B cell (primary cell): ENCODE measurements around the gene PHF23. TPM values are rescaled to one million over a fixed set of nuclear protein-coding genes. Genes with fewer than 3 reads are reported as not detected.

Source experiments
- ATAC-seq: fragments of 200-7000 bp; cut with Tn5 transposase; one replicate; pipeline ENCODE4 v1.10.0; 2021; ENCODE audit warnings: low read depth, mild to moderate bottlenecking, moderate number of reproducible peaks, moderate library complexity
- CTCF ChIA-PET: fragments of 350-600 bp; sonication (Branson Sonifier 250); formaldehyde crosslinking; loops from one replicate; lab custom pipeline; 2021; ENCODE audit warnings: antibody characterized with exemption, inconsistent platforms; lab: Charles Lee
- POLR2A ChIA-PET: fragments of 350-600 bp; sonication (Branson Sonifier 250); formaldehyde crosslinking; loops from one replicate; lab custom pipeline; 2021; ENCODE audit warnings: antibody characterized with exemption; lab: Charles Lee
- DNase-seq: peaks from one replicate; pipeline ENCODE4 v3.0.0; 2013
- H2AFZ ChIP-seq: 2 replicates; pipeline ENCODE4 v1.6.1; 2012; ENCODE audit warnings: mild to moderate bottlenecking, low read depth, low read length; ENCODE audit not compliant: insufficient read depth, poor library complexity, severe bottlenecking
- H3K27ac ChIP-seq, 2 donors: 1 replicate in 1 of 2; 2 replicates in 1 of 2; pipeline ENCODE4 v1.5.1; 2012 to 2013; ENCODE audit warnings: low read length in 2 of 2, mild to moderate bottlenecking in 2 of 2, moderate library complexity in 1 of 2
- H3K27me3 ChIP-seq, 4 experiments: fragments of 200-600 bp in 1 of 4; sonication (generic) in 1 of 4; replicated peaks in 1 of 4; 1 replicate in 2 of 4; 2 replicates in 2 of 4; pipeline versions ENCODE4 v1.6.1 to v1.7.0; 2013 to 2016; ENCODE audit warnings: low read length in 3 of 4, mild to moderate bottlenecking in 2 of 4, mixed read lengths in 1 of 4, moderate library complexity in 1 of 4; ENCODE audit not compliant: insufficient read depth in 4 of 4, control insufficient read depth in 3 of 4; ENCODE audit errors: control extremely low read depth in 1 of 4
- H3K36me3 ChIP-seq, 2 experiments: replicated peaks in 1 of 2; 1 replicate in 1 of 2; 2 replicates in 1 of 2; pipeline versions ENCODE4 v1.6.1 to v1.7.1; 2013; ENCODE audit warnings: low read length in 1 of 2; ENCODE audit not compliant: insufficient read depth in 2 of 2, control insufficient read depth in 1 of 2; ENCODE audit errors: control extremely low read depth in 1 of 2, extremely low read depth in 1 of 2
- H3K4me1 ChIP-seq, 2 donors: fragments of 200-600 bp in 1 of 2; sonication (generic) in 1 of 2; 1 replicate in 1 of 2; 2 replicates in 1 of 2; pipeline versions ENCODE4 v1.5.1 to v1.6.1; 2013 to 2017; ENCODE audit warnings: low read length in 2 of 2; ENCODE audit not compliant: control insufficient read depth in 2 of 2, insufficient read depth in 2 of 2
- H3K4me2 ChIP-seq: replicated peaks from 2 replicates; pipeline ENCODE3; 2012; ENCODE audit warnings: mild to moderate bottlenecking, low read depth, low read length; ENCODE audit not compliant: poor library complexity, severe bottlenecking
- H3K4me3 ChIP-seq, 5 experiments: fragments of 200-600 bp in 1 of 5; sonication (generic) in 1 of 5; 1 replicate in 3 of 5; 2 replicates in 2 of 5; pipeline versions ENCODE4 v1.5.1 to v1.7.0; 2011 to 2016; ENCODE audit warnings: low read length in 4 of 5, mild to moderate bottlenecking in 4 of 5, low read depth in 2 of 5, control low read depth in 1 of 5, moderate library complexity in 1 of 5; ENCODE audit not compliant: insufficient read depth in 1 of 5; ENCODE audit errors: control extremely low read depth in 1 of 5, extremely low read depth in 1 of 5
- H3K79me2 ChIP-seq: fragments of 200-600 bp; sonication (generic); one replicate; pipeline ENCODE4 v1.6.0; 2016; ENCODE audit warnings: low read length; ENCODE audit not compliant: control insufficient read depth, insufficient read depth
- H3K9ac ChIP-seq: fragments of 200-600 bp; sonication (generic); 2 replicates; pipeline ENCODE4 v1.6.1; 2017; ENCODE audit warnings: mild to moderate bottlenecking, low read length, moderate library complexity
- H3K9me3 ChIP-seq, 3 donors: one replicate each; pipeline versions ENCODE4 v1.6.1 to v1.7.1; 2013; ENCODE audit warnings: low read length in 2 of 3; ENCODE audit not compliant: control insufficient read depth in 2 of 3, insufficient read depth in 1 of 3; ENCODE audit errors: control extremely low read depth in 1 of 3
- H4K20me1 ChIP-seq: 2 replicates; pipeline ENCODE4 v1.6.0; 2012; ENCODE audit warnings: mild to moderate bottlenecking, low read length; ENCODE audit not compliant: insufficient read depth, control insufficient read depth, poor library complexity, severe bottlenecking
- H3K27ac Mint-ChIP-seq: one replicate; pipeline ENCODE4 v1.8.0; 2021; ENCODE audit warnings: mixed read lengths
- H3K27me3 Mint-ChIP-seq: one replicate; pipeline ENCODE4 v1.8.0; 2021; ENCODE audit warnings: mixed read lengths
- H3K4me1 Mint-ChIP-seq: one replicate; pipeline ENCODE4 v1.8.0; 2021; ENCODE audit warnings: mixed read lengths
- H3K4me3 Mint-ChIP-seq: one replicate; pipeline ENCODE4 v1.8.0; 2021; ENCODE audit warnings: mixed read lengths
- H3K9me3 Mint-ChIP-seq: one replicate; pipeline ENCODE4 v1.8.0; 2022; ENCODE audit warnings: mixed read lengths; ENCODE audit not compliant: insufficient read depth
- EZH2 ChIP-seq: IDR thresholded peaks from 2 replicates; pipeline ENCODE4 v1.6.1; 2012; ENCODE audit warnings: borderline replicate concordance, low read depth, mild to moderate bottlenecking, moderate library complexity, low read length; ENCODE audit not compliant: insufficient read depth, poor library complexity, severe bottlenecking
- WGBS: methylation state at CpG from one replicate; pipeline ENCODE4 v1.1.5; 2013; ENCODE audit warnings: missing lambda C conversion rate; ENCODE audit not compliant: insufficient coverage; 5-methylcytosine and 5-hydroxymethylcytosine counted together
- intact Hi-C: fragments of 100-400 bp; cut with micrococcal nuclease; formaldehyde crosslinking; loops from one replicate; pipeline ENCODE4 v1.10.0; 2022
- polyA plus RNA-seq: library from polyadenylated mRNA; depleted of rRNA; stranded (reverse); fragments of >200 nt; gene quantifications from 2 replicates; pipeline ENCODE4 v1.2.3, GENCODE V29; 2012
- total RNA-seq, 2 donors: library from RNA; stranded (reverse); fragments of 120-200 nt in 1 of 2; gene quantifications; 1 replicate in 1 of 2; 2 replicates in 1 of 2; pipeline versions ENCODE4 v1.2.3 to v1.2.4, GENCODE V29; 2013 to 2022
- TF ChIP-seq, protein P1 (sequence below): fragments of 200-600 bp; IDR thresholded peaks from one replicate; pipeline ENCODE4 v1.8.0; 2022; ENCODE audit warnings: antibody characterized with exemption, mild to moderate bottlenecking

Gene PHF23
- total and polyA plus RNA-seq, 2 donors (not counting 1 experiment from before 2014, with no cell fraction given): 17.6 to 42.3 TPM

- WGBS: 93% methylated on average over 11 of the region's 12 CpGs
- ATAC-seq (no peak), DNase-seq (no peak)
- no peaks in the 10 kb centered on the region for H3K27me3 ChIP-seq
- H4K20me1 ChIP-seq: no peaks in the 10 kb centered on the region
- H3K27ac Mint-ChIP-seq: no peak overlapping the region
- no peak overlapping the region for H3K4me3 ChIP-seq
- no peak overlapping the region for H2AFZ ChIP-seq
- TF ChIP-seq, protein P1, sequence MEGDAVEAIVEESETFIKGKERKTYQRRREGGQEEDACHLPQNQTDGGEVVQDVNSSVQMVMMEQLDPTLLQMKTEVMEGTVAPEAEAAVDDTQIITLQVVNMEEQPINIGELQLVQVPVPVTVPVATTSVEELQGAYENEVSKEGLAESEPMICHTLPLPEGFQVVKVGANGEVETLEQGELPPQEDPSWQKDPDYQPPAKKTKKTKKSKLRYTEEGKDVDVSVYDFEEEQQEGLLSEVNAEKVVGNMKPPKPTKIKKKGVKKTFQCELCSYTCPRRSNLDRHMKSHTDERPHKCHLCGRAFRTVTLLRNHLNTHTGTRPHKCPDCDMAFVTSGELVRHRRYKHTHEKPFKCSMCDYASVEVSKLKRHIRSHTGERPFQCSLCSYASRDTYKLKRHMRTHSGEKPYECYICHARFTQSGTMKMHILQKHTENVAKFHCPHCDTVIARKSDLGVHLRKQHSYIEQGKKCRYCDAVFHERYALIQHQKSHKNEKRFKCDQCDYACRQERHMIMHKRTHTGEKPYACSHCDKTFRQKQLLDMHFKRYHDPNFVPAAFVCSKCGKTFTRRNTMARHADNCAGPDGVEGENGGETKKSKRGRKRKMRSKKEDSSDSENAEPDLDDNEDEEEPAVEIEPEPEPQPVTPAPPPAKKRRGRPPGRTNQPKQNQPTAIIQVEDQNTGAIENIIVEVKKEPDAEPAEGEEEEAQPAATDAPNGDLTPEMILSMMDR: no peak
- no peak for TF ChIP-seq EZH2
- no peak overlapping the region for H3K4me2 ChIP-seq
- no peak overlapping the region for H3K9ac ChIP-seq
- intact Hi-C loops: no loop called here
- H3K27me3 Mint-ChIP-seq: no peaks in the 10 kb centered on the region
- H3K36me3 ChIP-seq: no peaks in the 10 kb centered on the region
- POLR2A ChIA-PET: interaction anchor here (0.5 kb wide), 1 partner anchor 485 kb away, joined by 6 read pairs; no protein-coding TSS in a partner anchor
- no peaks in the 10 kb centered on the region for H3K4me1 ChIP-seq
- CTCF ChIA-PET: no interaction called here
- H3K79me2 ChIP-seq: no peaks in the 10 kb centered on the region
- H3K9me3 Mint-ChIP-seq: no peaks in the 10 kb centered on the region
- H3K4me3 Mint-ChIP-seq: no peak overlapping the region
- H3K27ac ChIP-seq: no peak overlapping the region
- no peaks in the 10 kb centered on the region for H3K9me3 ChIP-seq
- no peaks in the 10 kb centered on the region for H3K4me1 Mint-ChIP-seq
Observed at GRCh38 chr17:7195971-7196370, 43.3 kb downstream of the PHF23 start.

GRCh38 chr17:7192271-7192937, 46.9 kb downstream of the PHF23 start:
- Histone ChIP-seq H3K9ac (no peak overlapping the region), H4K20me1 (no peaks in the 10 kb centered on the region), H3K36me3 (no peaks in the 10 kb centered on the region), H3K9me3 (no peaks in the 10 kb centered on the region), H3K4me3 (no peak overlapping the region), H3K27ac (no peak overlapping the region), H3K27me3 (no peaks in the 10 kb centered on the region), H3K4me1 (no peaks in the 10 kb centered on the region), H2AFZ (no peak overlapping the region), H3K4me2 (no peak overlapping the region), H3K79me2 (no peaks in the 10 kb centered on the region)
- CTCF ChIA-PET: no interaction called here
- H3K4me1 Mint-ChIP-seq: no peaks in the 10 kb centered on the region
- WGBS: 94% methylated on average over 12 of the region's 12 CpGs
- POLR2A ChIA-PET: no interaction called here
- H3K27me3 Mint-ChIP-seq: no peaks in the 10 kb centered on the region
- H3K9me3 Mint-ChIP-seq: no peaks in the 10 kb centered on the region
- no peak overlapping the region for H3K4me3 Mint-ChIP-seq
- DNase-seq: no peak
- H3K27ac Mint-ChIP-seq: no peak overlapping the region
- intact Hi-C loops: no loop called here
- ATAC-seq: no peak
- TF ChIP-seq, protein P1: no peak
- no peak for TF ChIP-seq EZH2
